ENCODE results near the gene WARS2.

GRCh38 chr1:119046429-119046784 lies 94.0 kb downstream of the WARS2 start:
- no peak for TF ChIP-seq CTCF (IDR thresholded peaks at IDR 0.05)
- TF ChIP-seq POLR2A (IDR thresholded peaks at IDR 0.05): no peak

Measured in esophagus squamous epithelium (tissue), 4 donors.